Natural killer cell treated with Interleukin-12 subunit alpha and Interleukin-12 subunit beta and Interleukin-15 and Interleukin-18, amount 100 ng/mL, for 72 hours (primary cell): ENCODE results near the gene IGFBP4. TPM values are rescaled to one million over a fixed set of nuclear protein-coding genes. Genes with fewer than 3 reads are reported as not detected.
A peak's percentile ranks its signal among the peaks of the same experiment; 100 is the strongest.

Source experiments
- ATAC-seq, 2 donors: fragments of 150-1000 bp; cut with Tn5 transposase in 1 of 2; sonication (Bioruptor Pico), chemical (Tn5 transposase) in 1 of 2; 2 replicates each; pipeline ENCODE4 v1.10.0; 2021
- DNase-seq: peaks from one replicate; pipeline ENCODE4 v3.0.0; 2022; ENCODE audit warnings: low spot score
- H3K27ac Mint-ChIP-seq, 2 donors: 1 replicate in 1 of 2; 2 replicates in 1 of 2; pipeline ENCODE4 v1.8.0; 2022; ENCODE audit warnings: mixed read lengths in 2 of 2, mild to moderate bottlenecking in 1 of 2, moderate library complexity in 1 of 2
- H3K27me3 Mint-ChIP-seq, 2 donors: 1 replicate in 1 of 2; 2 replicates in 1 of 2; pipeline ENCODE4 v1.8.0; 2022; ENCODE audit warnings: mixed read lengths in 2 of 2
- H3K36me3 Mint-ChIP-seq: one replicate; pipeline ENCODE4 v1.8.0; 2022; ENCODE audit warnings: mixed read lengths
- H3K4me1 Mint-ChIP-seq, 2 donors: 1 replicate in 1 of 2; 2 replicates in 1 of 2; pipeline ENCODE4 v1.8.0; 2022; ENCODE audit warnings: low read depth in 2 of 2, mixed read lengths in 2 of 2, mild to moderate bottlenecking in 1 of 2
- H3K4me3 Mint-ChIP-seq: one replicate; pipeline ENCODE4 v1.8.0; 2022; ENCODE audit warnings: mixed read lengths
- H3K9me3 Mint-ChIP-seq: 2 replicates; pipeline ENCODE4 v1.8.0; 2022; ENCODE audit warnings: mixed read lengths
- total RNA-seq, 2 donors: library from RNA; stranded (reverse); gene quantifications; one replicate each; pipeline ENCODE4 v1.2.3, GENCODE V29; 2022

Gene IGFBP4
- total RNA-seq, 2 donors from 2014 or later, result 0.59 to 0.88 TPM

- H3K4me3 Mint-ChIP-seq, result no peak overlapping the region
- no peak for ATAC-seq
- H3K9me3 Mint-ChIP-seq, result no peaks in the 10 kb centered on the region
- peaks cover 9 to 13% of the 10 kb centered on the region in 2 donors for H3K27me3 Mint-ChIP-seq
- no peaks in the 10 kb centered on the region for H3K36me3 Mint-ChIP-seq
- no peak for DNase-seq
- no peak overlapping the region for H3K27ac Mint-ChIP-seq
- H3K4me1 Mint-ChIP-seq, result peaks cover 21 to 25% of the 10 kb centered on the region in 2 donors
Measured at GRCh38 chr17:40442392-40443195, 656 bp upstream of the IGFBP4 start.

GRCh38 chr17:40443988-40444899, 994 bp downstream of the IGFBP4 start:
- peaks cover 14 to 20% of the 10 kb centered on the region in 2 donors for H3K27me3 Mint-ChIP-seq
- peaks cover 31 to 33% of the 10 kb centered on the region in 2 donors for H3K4me1 Mint-ChIP-seq
- H3K9me3 Mint-ChIP-seq, result no peaks in the 10 kb centered on the region
- no peaks in the 10 kb centered on the region for H3K36me3 Mint-ChIP-seq
- peak overlapping the region; percentile 17 to 30 for H3K27ac Mint-ChIP-seq
- ATAC-seq, result no peak
- no peak for DNase-seq
- H3K4me3 Mint-ChIP-seq, result peak overlapping the region; percentile 69

GRCh38 chr17:40445751-40446468, 2.7 kb downstream of the IGFBP4 start:
- ATAC-seq (no peak), DNase-seq (no peak)
- Mint-ChIP-seq H3K36me3 (no peaks in the 10 kb centered on the region), H3K27me3 (peaks cover 14 to 20% of the 10 kb centered on the region in 2 donors), H3K27ac (no peak overlapping the region), H3K9me3 (no peaks in the 10 kb centered on the region), H3K4me1 (peaks cover 31 to 33% of the 10 kb centered on the region in 2 donors), H3K4me3 (no peak overlapping the region)

GRCh38 chr17:40447148-40447644, 3.9 kb downstream of the IGFBP4 start:
- DNase-seq (no peak), ATAC-seq (no peak)
- no peaks in the 10 kb centered on the region for H3K9me3 Mint-ChIP-seq
- H3K4me3 Mint-ChIP-seq, result no peak overlapping the region
- H3K27ac Mint-ChIP-seq, result no peak overlapping the region
- H3K4me1 Mint-ChIP-seq, result peaks cover 31 to 33% of the 10 kb centered on the region in 2 donors
- no peaks in the 10 kb centered on the region for H3K36me3 Mint-ChIP-seq
- H3K27me3 Mint-ChIP-seq, result peaks cover 14 to 20% of the 10 kb centered on the region in 2 donors

GRCh38 chr17:40447806-40448205, 4.6 kb downstream of the IGFBP4 start:
- DNase-seq, result no peak
- Mint-ChIP-seq H3K9me3 (no peaks in the 10 kb centered on the region), H3K27ac (no peak overlapping the region), H3K27me3 (peaks cover 14 to 17% of the 10 kb centered on the region in 2 donors), H3K4me3 (no peak overlapping the region), H3K4me1 (peaks cover 28 to 33% of the 10 kb centered on the region in 2 donors), H3K36me3 (no peaks in the 10 kb centered on the region)
- ATAC-seq, result no peak

GRCh38 chr17:40448213-40448638, 5.0 kb downstream of the IGFBP4 start:
- Mint-ChIP-seq H3K9me3 (no peaks in the 10 kb centered on the region), H3K27me3 (peaks cover 14 to 17% of the 10 kb centered on the region in 2 donors), H3K4me3 (no peak overlapping the region), H3K27ac (no peak overlapping the region), H3K36me3 (no peaks in the 10 kb centered on the region), H3K4me1 (peaks cover 28 to 33% of the 10 kb centered on the region in 2 donors)
- ATAC-seq (no peak), DNase-seq (no peak)

- H3K9me3 Mint-ChIP-seq, result no peaks in the 10 kb centered on the region
- no peak overlapping the region for H3K4me3 Mint-ChIP-seq
- ATAC-seq (no peak), DNase-seq (no peak)
- H3K27ac Mint-ChIP-seq, result no peak overlapping the region
- H3K4me1 Mint-ChIP-seq, result peaks cover 28 to 32% of the 10 kb centered on the region in 2 donors
- H3K36me3 Mint-ChIP-seq, result no peaks in the 10 kb centered on the region
- peaks cover 14 to 17% of the 10 kb centered on the region in 2 donors for H3K27me3 Mint-ChIP-seq
Measured at GRCh38 chr17:40448639-40449261, 5.5 kb downstream of the IGFBP4 start.

GRCh38 chr17:40450175-40450574, 6.9 kb downstream of the IGFBP4 start:
- no peaks in the 10 kb centered on the region for H3K36me3 Mint-ChIP-seq
- no peaks in the 10 kb centered on the region for H3K9me3 Mint-ChIP-seq
- peaks cover 8 to 9% of the 10 kb centered on the region in 2 donors for H3K27me3 Mint-ChIP-seq
- DNase-seq (no peak), ATAC-seq (no peak)
- H3K27ac Mint-ChIP-seq, result no peak overlapping the region
- peaks cover 14 to 18% of the 10 kb centered on the region in 2 donors for H3K4me1 Mint-ChIP-seq
- no peak overlapping the region for H3K4me3 Mint-ChIP-seq

- no peak for ATAC-seq
- Mint-ChIP-seq H3K4me1 (peaks cover 12 to 13% of the 10 kb centered on the region in 2 donors), H3K27ac (no peak overlapping the region), H3K36me3 (no peaks in the 10 kb centered on the region), H3K4me3 (no peak overlapping the region), H3K9me3 (no peaks in the 10 kb centered on the region), H3K27me3 (peaks cover 5 to 8% of the 10 kb centered on the region in 2 donors)
- no peak for DNase-seq
Measured at GRCh38 chr17:40451420-40451819, 8.2 kb downstream of the IGFBP4 start.

GRCh38 chr17:40452216-40452787, 9.1 kb downstream of the IGFBP4 start:
- no peak overlapping the region for H3K27ac Mint-ChIP-seq
- peaks cover 5 to 8% of the 10 kb centered on the region in 2 donors for H3K27me3 Mint-ChIP-seq
- DNase-seq (no peak), ATAC-seq (no peak)
- no peaks in the 10 kb centered on the region for H3K36me3 Mint-ChIP-seq
- no peak overlapping the region for H3K4me3 Mint-ChIP-seq
- no peaks in the 10 kb centered on the region for H3K9me3 Mint-ChIP-seq
- peaks cover 12 to 13% of the 10 kb centered on the region in 2 donors for H3K4me1 Mint-ChIP-seq

- ATAC-seq, result no peak
- H3K4me1 Mint-ChIP-seq, result peaks cover 6 to 7% of the 10 kb centered on the region in 2 donors
- DNase-seq, result no peak
- H3K9me3 Mint-ChIP-seq, result no peaks in the 10 kb centered on the region
- H3K27ac Mint-ChIP-seq, result no peak overlapping the region
- no peaks in the 10 kb centered on the region for H3K36me3 Mint-ChIP-seq
- peaks cover 5% of the 10 kb centered on the region in 2 donors for H3K27me3 Mint-ChIP-seq
- no peak overlapping the region for H3K4me3 Mint-ChIP-seq
Measured at GRCh38 chr17:40452921-40453378, 9.7 kb downstream of the IGFBP4 start.

GRCh38 chr17:40453881-40454612, 10.8 kb downstream of the IGFBP4 start:
- Mint-ChIP-seq H3K27me3 (no peaks in the 10 kb centered on the region), H3K36me3 (no peaks in the 10 kb centered on the region), H3K4me1 (no peaks in the 10 kb centered on the region), H3K4me3 (no peak overlapping the region), H3K9me3 (no peaks in the 10 kb centered on the region), H3K27ac (no peak overlapping the region)
- ATAC-seq (peak in 1 of 2 donors; percentile 15), DNase-seq (no peak)
